Heart left ventricle (tissue), 16 donors: Measurements from ENCODE around the gene AOC3. TPM values are rescaled to one million over a fixed set of nuclear protein-coding genes. Genes with fewer than 3 reads are reported as not detected.

Experiments used
- ATAC-seq, 4 donors: fragments of 200-7000 bp; cut with Tn5 transposase; one replicate each; pipeline ENCODE4 v1.9.1; 2020 to 2022; ENCODE audit warnings: moderate library complexity in 4 of 4, mild to moderate bottlenecking in 3 of 4, moderate number of reproducible peaks in 1 of 4
- DNase-seq, 5 donors: peaks; one replicate each; pipeline ENCODE4 v3.0.0-alpha.2; 2020
- H3K27ac ChIP-seq, 12 donors: fragments of 200-600 bp; sonication (generic) in 4 of 12; one replicate each; pipeline versions ENCODE4 v1.5.0 to v1.8.0; 2016 to 2022; ENCODE audit warnings: mild to moderate bottlenecking in 2 of 12
- H3K27me3 ChIP-seq, 9 donors: fragments of 200-600 bp; sonication (generic) in 2 of 9; one replicate each; pipeline versions ENCODE4 v1.5.1 to v1.8.0; 2016 to 2022; ENCODE audit warnings: mild to moderate bottlenecking in 3 of 9
- H3K36me3 ChIP-seq, 9 donors: fragments of 200-600 bp; sonication (generic) in 2 of 9; one replicate each; pipeline versions ENCODE4 v1.5.0 to v1.8.0; 2018 to 2022; ENCODE audit warnings: mild to moderate bottlenecking in 2 of 9
- H3K4me1 ChIP-seq, 12 donors: fragments of 200-600 bp; sonication (generic) in 4 of 12; one replicate each; pipeline versions ENCODE4 v1.5.0 to v1.8.0; 2016 to 2022; ENCODE audit warnings: mild to moderate bottlenecking in 3 of 12
- H3K4me3 ChIP-seq, 12 donors: fragments of 200-600 bp; sonication (generic) in 4 of 12; one replicate each; pipeline versions ENCODE4 v1.5.0 to v1.8.0; 2017 to 2022; ENCODE audit warnings: mild to moderate bottlenecking in 9 of 12, moderate library complexity in 4 of 12
- H3K9me3 ChIP-seq, 12 donors: fragments of 200-600 bp; sonication (generic) in 4 of 12; one replicate each; pipeline versions ENCODE4 v1.5.0 to v1.8.0; 2016 to 2022; ENCODE audit warnings: mild to moderate bottlenecking in 1 of 12
- POLR2A ChIP-seq, 2 donors: fragments of 450-650 bp; IDR thresholded peaks; one replicate each; pipeline ENCODE4 v1.6.1; 2017; ENCODE audit warnings: antibody characterized with exemption in 2 of 2, mild to moderate bottlenecking in 2 of 2, moderate library complexity in 2 of 2
- WGBS, 4 donors: extraction: QIAGEN DNeasy Blood & Tissue Kit in 2 of 4; methylation state at CpG; one replicate each; pipeline versions ENCODE4 v1.1.5 to v1.1.7; 2013 to 2018; 5-methylcytosine and 5-hydroxymethylcytosine counted together
- intact Hi-C, 10 donors: fragments of 100-400 bp; cut with DNase I; formaldehyde crosslinking; loops; one replicate each; pipeline versions ENCODE4 v1.11.1 to v1.14.2; 2022
- polyA plus RNA-seq, 2 donors: library from polyadenylated mRNA; stranded (reverse); fragments of 200-250 nt; gene quantifications; one replicate each; pipeline ENCODE4 v1.2.3, GENCODE V29; 2013
- total RNA-seq, 9 donors: library from RNA; depleted of rRNA in 2 of 9; stranded (reverse); fragments of >200 nt in 2 of 9; fragmentation: NEBNext Ultra II Directional in 3 of 9; extraction: Animal tissue kit (Norgen Biotek cat#: 25700) in 3 of 9; gene quantifications; one replicate each; pipeline versions ENCODE4 v1.1.0 to v1.2.4, GENCODE V29; 2016 to 2023
- TF ChIP-seq, protein P1 (sequence below), 12 donors: fragments of 200-600 bp; sonication (generic) in 4 of 12; IDR thresholded peaks; one replicate each; pipeline versions ENCODE4 v1.5.0 to v1.8.0; 2018 to 2022; ENCODE audit warnings: antibody characterized with exemption in 12 of 12, mild to moderate bottlenecking in 5 of 12
- donor health status: ischemic (EF 13 %, LVEDD 7.1; RV severe dilation, severe dysfunction).
- donor health status: healthy with polysubstance abuse.
- donor health status: DM: no; HTN: yes; CAD: no.
- donor health status: DM: no; HTN: no; CAD: no.
- donor health status: ischemic (EF 25% LVEDD 6.9; RV normal size, moderate dysfunction).
- donor health status: ischemic (EF 25% LVEDD 5.7; RV mildly dilated, moderate dysfunction).
- donor health status: healthy.
- donor health status: DM: yes; HTN: yes; CAD: no.
- donor health status: ischemic (EF 35%, LVEDD 5.7; RV mildly dilated, moderate dysfunction).
- donor health status: nonischemic (EF 11% LVEDD 7.7; RV severe dilation, severe dysfunction).
- donor health status: DM: yes; HTN: yes; CAD: no.
- donor health status: PGD.
- donor health status: ischemic (EF 29% LVEDD 5.4; RV normal size, mild dysfunction).
- donor health status: nonischemic (EF 23%, LVEDD 6.1; RV moderate dilation, normal function).

The AOC3 gene
- total and polyA plus RNA-seq, 11 donors, result 3.9 to 55.4 (median 10.2) TPM

GRCh38 chr17:42835732-42836131 lies 15.3 kb upstream of the AOC3 start:
- TF ChIP-seq, protein P1, sequence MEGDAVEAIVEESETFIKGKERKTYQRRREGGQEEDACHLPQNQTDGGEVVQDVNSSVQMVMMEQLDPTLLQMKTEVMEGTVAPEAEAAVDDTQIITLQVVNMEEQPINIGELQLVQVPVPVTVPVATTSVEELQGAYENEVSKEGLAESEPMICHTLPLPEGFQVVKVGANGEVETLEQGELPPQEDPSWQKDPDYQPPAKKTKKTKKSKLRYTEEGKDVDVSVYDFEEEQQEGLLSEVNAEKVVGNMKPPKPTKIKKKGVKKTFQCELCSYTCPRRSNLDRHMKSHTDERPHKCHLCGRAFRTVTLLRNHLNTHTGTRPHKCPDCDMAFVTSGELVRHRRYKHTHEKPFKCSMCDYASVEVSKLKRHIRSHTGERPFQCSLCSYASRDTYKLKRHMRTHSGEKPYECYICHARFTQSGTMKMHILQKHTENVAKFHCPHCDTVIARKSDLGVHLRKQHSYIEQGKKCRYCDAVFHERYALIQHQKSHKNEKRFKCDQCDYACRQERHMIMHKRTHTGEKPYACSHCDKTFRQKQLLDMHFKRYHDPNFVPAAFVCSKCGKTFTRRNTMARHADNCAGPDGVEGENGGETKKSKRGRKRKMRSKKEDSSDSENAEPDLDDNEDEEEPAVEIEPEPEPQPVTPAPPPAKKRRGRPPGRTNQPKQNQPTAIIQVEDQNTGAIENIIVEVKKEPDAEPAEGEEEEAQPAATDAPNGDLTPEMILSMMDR (IDR thresholded peaks at IDR 0.05), result no peak
- DNase-seq (no peak), ATAC-seq (no peak)
- H3K27me3 ChIP-seq, result no peaks in the 10 kb centered on the region
- no peak overlapping the region for H3K4me3 ChIP-seq
- H3K36me3 ChIP-seq, result peaks cover 2 to 63% (median 59%) of the 10 kb centered on the region in 9 donors
- no peak overlapping the region for H3K27ac ChIP-seq
- intact Hi-C loops, result no loop called here
- no peaks in the 10 kb centered on the region for H3K9me3 ChIP-seq
- WGBS, 4 donors, result 96 to 99% (median 97%) methylated on average over 6 of the region's 6 CpGs
- peaks cover 3 to 29% (median 17%) of the 10 kb centered on the region in 12 donors for H3K4me1 ChIP-seq

- intact Hi-C loops, result loop anchor here in 9 of 10 donors (2.0 to 5.0 kb wide), 3 partner anchors 87 to 95 kb away; no protein-coding TSS in a partner anchor
Observed at GRCh38 chr17:42841975-42842685, 8.9 kb upstream of the AOC3 start.

DNA sequence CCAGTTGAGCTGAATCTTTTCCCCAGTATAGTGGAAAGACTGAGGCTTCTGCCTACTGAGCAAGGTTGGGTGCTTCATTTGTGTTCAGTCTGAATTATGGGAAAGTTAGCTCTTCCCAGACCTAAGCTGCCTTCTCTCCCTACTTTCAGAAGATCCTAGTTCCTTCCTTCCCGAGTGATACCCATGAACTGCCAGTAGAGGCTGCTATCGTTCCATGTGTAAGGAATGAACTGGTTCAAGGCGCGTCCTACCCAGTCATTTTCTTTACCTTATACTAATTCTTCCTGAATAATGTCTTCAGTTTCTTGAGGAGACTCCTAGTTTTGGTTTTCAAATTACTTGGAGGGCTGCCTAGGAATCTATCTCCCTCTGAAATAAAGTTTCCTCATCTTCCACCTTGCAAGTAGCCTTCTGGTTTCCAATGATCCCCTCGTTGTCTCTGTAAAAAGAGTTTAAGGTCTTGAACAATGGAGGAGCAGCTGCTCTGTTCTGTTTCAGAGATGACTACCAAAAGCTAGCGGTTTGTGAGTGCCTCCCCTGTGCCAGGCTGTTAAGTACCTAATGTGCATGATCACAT lies 7.6 kb upstream of the AOC3 start:
- intact Hi-C loops, result loop anchor here in 9 of 10 donors (1.0 to 5.0 kb wide), 4 partner anchors 85 to 94 kb away; no protein-coding TSS in a partner anchor
- H3K27ac ChIP-seq, result peak overlapping the region in 1 of 12 donors; percentile 35
- peaks cover under 1 to 74% (median 70%) of the 10 kb centered on the region in 9 donors for H3K36me3 ChIP-seq
- DNase-seq, result peak in 2 of 5 donors; percentile 37 to 38
- no peak overlapping the region for H3K4me3 ChIP-seq
- TF ChIP-seq, protein P1 (IDR thresholded peaks at IDR 0.05), result peak; percentile 80 to 99 (median 92)
- TF ChIP-seq POLR2A (IDR thresholded peaks at IDR 0.05), result no peak
- 31 to 41% (median 34%) methylated on average over 6 of the region's 6 CpGs for WGBS, 4 donors
- no peaks in the 10 kb centered on the region for H3K27me3 ChIP-seq
- no peaks in the 10 kb centered on the region for H3K9me3 ChIP-seq
- ATAC-seq, result peak; percentile 62 to 81 (median 72)
- H3K4me1 ChIP-seq, result peaks cover 0 to 14% (median 1%) of the 10 kb centered on the region in 12 donors

More at GRCh38 chr17:42841975-42842685, 8.9 kb upstream of the AOC3 start:
- 71 to 76% (median 74%) methylated on average over 11 of the region's 11 CpGs for WGBS, 4 donors
- Histone ChIP-seq H3K36me3 (peaks cover 2 to 87% (median 83%) of the 10 kb centered on the region in 9 donors), H3K9me3 (no peaks in the 10 kb centered on the region), H3K27ac (no peak overlapping the region), H3K4me3 (no peak overlapping the region), H3K4me1 (peaks cover 0 to 14% (median 1%) of the 10 kb centered on the region in 12 donors), H3K27me3 (no peaks in the 10 kb centered on the region)
- DNase-seq, result no peak
- ATAC-seq, result no peak
- TF ChIP-seq POLR2A (IDR thresholded peaks at IDR 0.05), result no peak
- TF ChIP-seq, protein P1 (IDR thresholded peaks at IDR 0.05), result no peak

- intact Hi-C loops, result loop anchor here in 4 of 10 donors (2.0 to 5.0 kb wide), 3 partner anchors 85 to 93 kb away; no protein-coding TSS in a partner anchor
- Histone ChIP-seq H3K9me3 (no peaks in the 10 kb centered on the region), H3K4me1 (peaks cover 0 to 14% (median 1%) of the 10 kb centered on the region in 12 donors), H3K36me3 (peaks cover 0 to 66% (median 62%) of the 10 kb centered on the region in 9 donors), H3K27me3 (no peaks in the 10 kb centered on the region), H3K4me3 (no peak within 1 kb of the TSS), H3K27ac (peak within 1 kb of the TSS in 1 of 12 donors; percentile 35)
- TF ChIP-seq, protein P1 (IDR thresholded peaks at IDR 0.05), result no peak
- TF ChIP-seq POLR2A (IDR thresholded peaks at IDR 0.05), result no peak
- DNase-seq (no peak), ATAC-seq (no peak)
- 58 to 70% (median 60%) methylated on average over 4 of the region's 4 CpGs for WGBS, 4 donors
Observed at GRCh38 chr17:42844271-42844670, 6.7 kb upstream of the AOC3 start, which contains the start of gene AOC2. Gene AOC2 (plus strand): TSS chr17:42844580. CDS start chr17:42844627, 47 bp downstream.
